IMR-90 (cell line): ENCODE data around the gene DHCR24. TPM values are rescaled to one million over a fixed set of nuclear protein-coding genes. Genes with fewer than 3 reads are reported as not detected.

ENCODE experiments used
- ATAC-seq: fragments of 200-7000 bp; cut with Tn5 transposase; 2 replicates; pipeline ENCODE4 v1.9.1; 2020; ENCODE audit warnings: low read depth, mild to moderate bottlenecking, moderate library complexity
- BruUV-seq: library from RNA; stranded (reverse); fragments of 400-500 nt; replicated peaks from 2 replicates; lab custom pipeline; 2021; lab: Mats Ljungman, UMichigan
- CTCF ChIA-PET: fragments of 300-600 bp; formaldehyde crosslinking; extraction: SDS; loops from one replicate; lab custom pipeline; 2021; ENCODE audit warnings: antibody characterized with exemption; lab: Yijun Ruan, JAX
- POLR2A ChIA-PET: fragments of 300-600 bp; sonication (Branson Sonifier 250); formaldehyde crosslinking; loops from one replicate; lab custom pipeline; 2022; ENCODE audit warnings: antibody characterized with exemption; ENCODE audit not compliant: unreplicated experiment; lab: Charles Lee
- DNase-seq: peaks from one replicate; pipeline ENCODE4 v3.0.0; 2013
- H2AFZ ChIP-seq: replicated peaks from 2 replicates; pipeline ENCODE3; 2013; ENCODE audit warnings: low read length, mild to moderate bottlenecking; ENCODE audit not compliant: poor library complexity
- H2AK5ac ChIP-seq: 2 replicates; pipeline ENCODE4 v1.6.1; 2013; ENCODE audit warnings: low read depth, low read length, inconsistent platforms
- H2AK9ac ChIP-seq: replicated peaks from 2 replicates; pipeline ENCODE3; 2013; ENCODE audit warnings: mild to moderate bottlenecking, low read depth, low read length, moderate library complexity; ENCODE audit not compliant: poor library complexity
- H2BK120ac ChIP-seq: 2 replicates; pipeline ENCODE4 v1.6.1; 2013; ENCODE audit warnings: low read depth, low read length, inconsistent platforms
- H2BK15ac ChIP-seq: 3 replicates; pipeline ENCODE4 v1.6.1; 2013; ENCODE audit warnings: low read depth, low read length, inconsistent platforms
- H2BK20ac ChIP-seq: 2 replicates; pipeline ENCODE4 v1.6.1; 2013; ENCODE audit warnings: low read depth, mild to moderate bottlenecking, inconsistent platforms, low read length, moderate library complexity
- H2BK5ac ChIP-seq: 2 replicates; pipeline ENCODE4 v1.6.1; 2013; ENCODE audit warnings: mild to moderate bottlenecking, low read depth, low read length, inconsistent platforms; ENCODE audit not compliant: poor library complexity, severe bottlenecking
- H3K14ac ChIP-seq: replicated peaks from 2 replicates; pipeline ENCODE4 v1.6.1; 2013; ENCODE audit warnings: low read depth, low read length, inconsistent platforms
- H3K18ac ChIP-seq: 2 replicates; pipeline ENCODE4 v1.6.1; 2013; ENCODE audit warnings: low read depth, low read length, control low read depth
- H3K23ac ChIP-seq: 2 replicates; pipeline ENCODE4 v1.6.1; 2013; ENCODE audit warnings: low read depth, low read length, inconsistent platforms
- H3K27ac ChIP-seq: 2 replicates; pipeline ENCODE4 v1.5.1; 2013; ENCODE audit warnings: mild to moderate bottlenecking, control low read depth, low read length; ENCODE audit not compliant: insufficient read depth
- H3K27me3 ChIP-seq: 2 replicates; pipeline ENCODE4 v1.6.1; 2013; ENCODE audit warnings: low read length; ENCODE audit not compliant: control insufficient read depth, insufficient read depth
- H3K36me3 ChIP-seq: 2 replicates; pipeline ENCODE4 v1.6.1; 2013; ENCODE audit warnings: low read length, mixed read lengths; ENCODE audit not compliant: control insufficient read depth, insufficient read depth
- H3K4ac ChIP-seq: 2 replicates; pipeline ENCODE4 v1.6.1; 2013; ENCODE audit warnings: low read depth, low read length, inconsistent platforms
- H3K4me1 ChIP-seq: 2 replicates; pipeline ENCODE4 v1.6.1; 2013; ENCODE audit warnings: low read length, mixed read lengths; ENCODE audit not compliant: control insufficient read depth, insufficient read depth
- H3K4me2 ChIP-seq: 2 replicates; pipeline ENCODE4 v1.6.1; 2013; ENCODE audit warnings: low read depth, mild to moderate bottlenecking, control low read depth, low read length, moderate library complexity
- H3K4me3 ChIP-seq: 2 replicates; pipeline ENCODE4 v1.5.1; 2013; ENCODE audit warnings: low read depth, mild to moderate bottlenecking, control low read depth, low read length, moderate library complexity; ENCODE audit not compliant: insufficient read depth
- H3K56ac ChIP-seq: 2 replicates; pipeline ENCODE4 v1.6.1; 2013; ENCODE audit warnings: low read length, inconsistent platforms; ENCODE audit not compliant: insufficient read depth; ENCODE audit errors: extremely low read depth
- H3K79me1 ChIP-seq, 2 experiments: 2 replicates each; pipeline ENCODE4 v1.6.1; 2013; ENCODE audit warnings: low read length in 2 of 2, inconsistent platforms in 1 of 2, low read depth in 1 of 2
- H3K9ac ChIP-seq: 2 replicates; pipeline ENCODE4 v1.6.1; 2013; ENCODE audit warnings: low read depth, low read length, control low read depth
- H3K9me1 ChIP-seq: 2 replicates; pipeline ENCODE4 v1.6.1; 2013; ENCODE audit warnings: low read length, inconsistent platforms; ENCODE audit not compliant: insufficient read depth
- H3K9me3 ChIP-seq: 2 replicates; pipeline ENCODE4 v1.6.1; 2013; ENCODE audit warnings: low read length; ENCODE audit not compliant: control insufficient read depth, insufficient read depth
- H4K20me1 ChIP-seq: 2 replicates; pipeline ENCODE4 v1.6.1; 2013; ENCODE audit warnings: low read length, inconsistent platforms; ENCODE audit not compliant: insufficient read depth
- H4K5ac ChIP-seq: 2 replicates; pipeline ENCODE4 v1.6.1; 2013; ENCODE audit warnings: mild to moderate bottlenecking, low read depth, low read length, control low read depth
- H4K8ac ChIP-seq, 2 experiments: 2 replicates each; pipeline ENCODE4 v1.6.1; 2013; ENCODE audit warnings: low read depth in 2 of 2, low read length in 2 of 2, control low read depth in 1 of 2, inconsistent platforms in 1 of 2
- H4K91ac ChIP-seq: 2 replicates; pipeline ENCODE4 v1.6.1; 2013; ENCODE audit warnings: low read depth, low read length, inconsistent platforms; ENCODE audit not compliant: insufficient read depth
- BHLHE40 ChIP-seq: fragments of 150-350 bp; IDR thresholded peaks from 2 replicates; pipeline ENCODE4 v1.6.1; 2016; ENCODE audit warnings: mild to moderate bottlenecking, low read depth, low read length
- CEBPB ChIP-seq: IDR thresholded peaks from 2 replicates; pipeline ENCODE4 v1.6.1; 2012; ENCODE audit warnings: low read depth, low read length, improper control_type of control experiment
- CHD1 ChIP-seq: IDR thresholded peaks from 2 replicates; pipeline ENCODE4 v1.6.1; 2012; ENCODE audit warnings: low read depth, low read length, improper control_type of control experiment
- CTCF ChIP-seq: conservative IDR thresholded peaks from 2 replicates; pipeline ENCODE4 v1.5.1; 2012; ENCODE audit warnings: mild to moderate bottlenecking, low read depth, low read length, improper control_type of control experiment
- ELK1 ChIP-seq: fragments of 150-350 bp; IDR thresholded peaks from 2 replicates; pipeline ENCODE4 v1.6.1; 2016; ENCODE audit warnings: low read depth, mild to moderate bottlenecking, low read length, moderate library complexity, borderline replicate concordance
- FOS ChIP-seq: fragments of 150-350 bp; IDR thresholded peaks from 2 replicates; pipeline ENCODE4 v1.6.1; 2016; ENCODE audit warnings: low read depth, low read length
- MAFK ChIP-seq: IDR thresholded peaks from 2 replicates; pipeline ENCODE4 v1.6.1; 2012; ENCODE audit warnings: low read depth, low read length, improper control_type of control experiment
- MAZ ChIP-seq: IDR thresholded peaks from 2 replicates; pipeline ENCODE4 v1.6.1; 2012; ENCODE audit warnings: low read depth, mild to moderate bottlenecking, low read length, improper control_type of control experiment, moderate library complexity, borderline replicate concordance
- MXI1 ChIP-seq: IDR thresholded peaks from 2 replicates; pipeline ENCODE4 v1.6.1; 2012; ENCODE audit warnings: low read depth, mild to moderate bottlenecking, low read length, moderate library complexity, borderline replicate concordance
- NFE2L2 ChIP-seq: fragments of 150-350 bp; IDR thresholded peaks from 2 replicates; pipeline ENCODE4 v1.6.1; 2016; ENCODE audit warnings: low read depth, mild to moderate bottlenecking, low read length
- POLR2A ChIP-seq: IDR thresholded peaks from 2 replicates; pipeline ENCODE4 v1.6.1; 2012; ENCODE audit warnings: mild to moderate bottlenecking, low read depth, low read length
- RFX5 ChIP-seq: IDR thresholded peaks from 2 replicates; pipeline ENCODE4 v1.8.0; 2012; ENCODE audit warnings: low read depth, mild to moderate bottlenecking, low read length, moderate library complexity
- SMC3 ChIP-seq: fragments of 150-350 bp; IDR thresholded peaks from 2 replicates; pipeline ENCODE4 v1.6.1; 2016; ENCODE audit warnings: low read depth, mild to moderate bottlenecking, antibody characterized with exemption, low read length, moderate library complexity
- WGBS, 2 experiments: methylation state at CpG; one replicate each; pipeline versions ENCODE4 v1.1.5 to v1.1.7; 2013; ENCODE audit warnings: missing lambda C conversion rate in 2 of 2; ENCODE audit not compliant: insufficient read length in 1 of 2; ENCODE audit errors: extremely low coverage in 2 of 2; 5-methylcytosine and 5-hydroxymethylcytosine counted together
- dilution Hi-C: fragments of 300-500 bp; cut with HindIII; formaldehyde crosslinking; loops from one replicate; pipeline ENCODE4 v1.14.3; 2018; ENCODE audit warnings: low sequenced_read_pairs; ENCODE audit not compliant: unreplicated experiment
- in situ Hi-C: fragments of 300-500 bp; cut with MboI; formaldehyde crosslinking; loops from 3 replicates; pipeline ENCODE4 v1.14.3; 2019; ENCODE audit warnings: low sequenced_read_pairs, inconsistent platforms, mixed read lengths
- intact Hi-C: fragments of 100-400 bp; cut with micrococcal nuclease; formaldehyde crosslinking; loops from 2 replicates; pipeline ENCODE4 v1.10.0; 2022
- polyA plus RNA-seq, 3 experiments: library from polyadenylated mRNA; depleted of rRNA; stranded (reverse); fragments of >200 nt; gene quantifications; 2 replicates each; pipeline ENCODE4 v1.2.3, GENCODE V29; 2012; ENCODE audit warnings: low replicate concordance in 1 of 3
- total RNA-seq: library from RNA; depleted of rRNA; stranded (reverse); fragments of >200 nt; gene quantifications from 2 replicates; pipeline ENCODE4 v1.2.3, GENCODE V29; 2012

DHCR24 gene
- total and polyA plus RNA-seq, 2 of the 4 experiments (the other 2 are of a cell fraction) = 130 to 194 TPM

- no peak for TF ChIP-seq BHLHE40
Measured at GRCh38 chr1:54815086-54815876, 71.7 kb downstream of the DHCR24 start (continued).

- intact Hi-C loops = loop anchor here (5.0 to 10.0 kb wide), 3 partner anchors 183 to 960 kb away; partner anchors contain the start of gene BSND
Measured at GRCh38 chr1:54814571-54814970, 72.4 kb downstream of the DHCR24 start.

More at GRCh38 chr1:54814571-54814970, 72.4 kb downstream of the DHCR24 start:
- Histone ChIP-seq H2AFZ (no peak overlapping the region), H3K36me3 (no peaks in the 10 kb centered on the region), H4K5ac (no peak overlapping the region), H3K56ac (no peak overlapping the region), H4K20me1 (no peaks in the 10 kb centered on the region), H3K18ac (no peak overlapping the region), H3K23ac (no peak overlapping the region), H2BK120ac (no peak overlapping the region), H3K27ac (no peak overlapping the region), H3K9me1 (no peaks in the 10 kb centered on the region), H4K8ac (no peak overlapping the region), H3K4ac (no peak overlapping the region), H3K4me3 (no peak overlapping the region), H3K9me3 (no peaks in the 10 kb centered on the region), H2BK15ac (no peak overlapping the region), H3K27me3 (peaks cover 62% of the 10 kb centered on the region), H2AK5ac (no peak overlapping the region), H3K79me1 (no peaks in the 10 kb centered on the region), H2AK9ac (no peak overlapping the region), H3K14ac (no peak overlapping the region), H2BK5ac (no peak overlapping the region), H3K4me1 (no peaks in the 10 kb centered on the region), H2BK20ac (no peak overlapping the region), H3K9ac (no peak overlapping the region), H4K91ac (no peak overlapping the region), H3K4me2 (no peak overlapping the region)
- no TSS peak for BruUV-seq
- in situ Hi-C loops = loop anchor here (10.0 kb wide), 1 partner anchor 140 kb away; no protein-coding TSS in a partner anchor
- WGBS, 2 experiments = 86% methylated on average over 1 of the region's 5 CpGs; no CpG with 5 or more reads in 1 of the 2 experiments
- no peak for DNase-seq
- POLR2A ChIA-PET = no interaction called here
- ATAC-seq = no peak
- CTCF ChIA-PET = no interaction called here
- dilution Hi-C loops = no loop called here
- TF ChIP-seq POLR2A (no peak), SMC3 (no peak), FOS (no peak), MXI1 (no peak), CTCF (no peak), MAFK (no peak), CHD1 (no peak), MAZ (no peak), NFE2L2 (no peak), ELK1 (no peak), BHLHE40 (no peak), RFX5 (no peak), CEBPB (no peak)
